K562 (cell line): ENCODE measurements around the gene FSCN2. TPM values are rescaled to one million over a fixed set of nuclear protein-coding genes. Genes with fewer than 3 reads are reported as not detected.

ENCODE experiments used
- ATAC-seq: fragments of 200-7000 bp; cut with Tn5 transposase; 3 replicates; pipeline ENCODE4 v1.9.1; 2020; ENCODE audit warnings: moderate library complexity
- BruUV-seq: library from RNA; stranded (reverse); fragments of 400-500 nt; replicated peaks from 2 replicates; lab custom pipeline; 2021; lab: Mats Ljungman, UMichigan
- CTCF ChIA-PET: fragments of 300-600 bp; formaldehyde crosslinking; extraction: SDS; loops from one replicate; lab custom pipeline; 2021; ENCODE audit warnings: low intra/inter-chr PET ratio; lab: Yijun Ruan, JAX
- POLR2A ChIA-PET: fragments of 300-600, 350-650 bp; sonication (Branson Sonifier 250); formaldehyde crosslinking; extraction: SDS; loops from one replicate; lab custom pipeline; 2021; ENCODE audit warnings: antibody characterized with exemption, inconsistent platforms; lab: Yijun Ruan, JAX
- DNase-seq, 4 experiments: peaks; one replicate each; pipeline versions ENCODE4 v3.0.0 to v3.0.0-alpha.2; 2011 to 2018; ENCODE audit warnings: low spot score in 3 of 4, mixed read lengths in 3 of 4; ENCODE audit errors: extremely low read depth in 1 of 4
- FAIRE-seq: peaks from 2 replicates; lab custom pipeline; 2011; peaks lifted over from hg19 to GRCh38; lab: Jason Lieb, UNC
- H2AFZ ChIP-seq: 2 replicates; pipeline ENCODE4 v1.6.0; 2011; ENCODE audit warnings: low read depth, low read length, control low read depth, inconsistent platforms
- H3K27ac ChIP-seq: fragments of 200-600 bp; 3 replicates; pipeline ENCODE4 v1.8.0; 2011; ENCODE audit warnings: low read depth, mild to moderate bottlenecking, control low read depth, inconsistent platforms, low read length, moderate library complexity, mixed read lengths; ENCODE audit errors: extremely low read depth
- H3K27me3 ChIP-seq, 2 experiments: fragments of 300-600 bp in 1 of 2; 2 replicates in 1 of 2; 3 replicates in 1 of 2; pipeline versions ENCODE4 v1.6.0 to v1.8.0; 2011; ENCODE audit warnings: inconsistent platforms in 2 of 2, low read length in 2 of 2, mild to moderate bottlenecking in 1 of 2, mixed read lengths in 1 of 2, moderate library complexity in 1 of 2; ENCODE audit not compliant: control insufficient read depth in 2 of 2, insufficient read depth in 2 of 2
- H3K36me3 ChIP-seq: fragments of 300-600 bp; 3 replicates; pipeline ENCODE4 v1.8.0; 2011; ENCODE audit warnings: mild to moderate bottlenecking, low read length, inconsistent platforms; ENCODE audit not compliant: control insufficient read depth, insufficient read depth
- H3K4me1 ChIP-seq, 2 experiments: fragments of 200-600 bp in 1 of 2; replicated peaks in 1 of 2; 2 replicates in 1 of 2; 3 replicates in 1 of 2; pipeline versions ENCODE4 v1.5.1 to v1.8.0; 2011; ENCODE audit warnings: inconsistent platforms in 2 of 2, low read length in 2 of 2, mild to moderate bottlenecking in 1 of 2, mixed read lengths in 1 of 2, moderate library complexity in 1 of 2; ENCODE audit not compliant: control insufficient read depth in 2 of 2, insufficient read depth in 2 of 2
- H3K4me2 ChIP-seq: 2 replicates; pipeline ENCODE4 v1.6.1; 2011; ENCODE audit warnings: low read length, control low read depth, inconsistent platforms, mixed read lengths; ENCODE audit not compliant: insufficient read depth
- H3K4me3 ChIP-seq: fragments of 200-600 bp; sonication (generic), shearing (Covaris generic); 2 replicates; pipeline ENCODE4 v1.5.1; 2016; ENCODE audit warnings: control low read depth, inconsistent platforms
- H3K79me2 ChIP-seq: fragments of 200-600 bp; 3 replicates; pipeline ENCODE4 v1.8.0; 2011; ENCODE audit warnings: low read length, inconsistent platforms; ENCODE audit not compliant: control insufficient read depth, insufficient read depth
- H3K9ac ChIP-seq, 2 experiments: 2 replicates each; pipeline versions ENCODE4 v1.6.0 to v1.6.1; 2011; ENCODE audit warnings: low read depth in 2 of 2, low read length in 2 of 2, control low read depth in 1 of 2, inconsistent platforms in 1 of 2, mild to moderate bottlenecking in 1 of 2, mixed read lengths in 1 of 2; ENCODE audit not compliant: insufficient read depth in 1 of 2
- H3K9me1 ChIP-seq: one replicate; pipeline ENCODE4 v1.6.0; 2011; ENCODE audit warnings: inconsistent platforms, mild to moderate bottlenecking, low read length, moderate library complexity; ENCODE audit not compliant: control insufficient read depth, insufficient read depth
- H3K9me3 ChIP-seq: replicated peaks from 2 replicates; pipeline ENCODE4 v1.5.1; 2011; ENCODE audit warnings: low read depth, low read length, inconsistent platforms; ENCODE audit not compliant: control insufficient read depth, insufficient read depth
- H4K20me1 ChIP-seq: replicated peaks from 2 replicates; pipeline ENCODE4 v1.6.1; 2011; ENCODE audit warnings: low read length, inconsistent platforms, mixed read lengths; ENCODE audit not compliant: control insufficient read depth, insufficient read depth
- POLR2G ChIP-seq: fragments of 200-400 bp; formaldehyde crosslinking; IDR thresholded peaks from 2 replicates; pipeline ENCODE4 v1.6.1; 2017; ENCODE audit warnings: low read depth, mild to moderate bottlenecking, antibody characterized with exemption, low read length, moderate library complexity
- RBFOX2 ChIP-seq: fragments of 200-400 bp; formaldehyde crosslinking; IDR thresholded peaks from 2 replicates; pipeline ENCODE4 v1.6.1; 2017; ENCODE audit warnings: low read depth, mild to moderate bottlenecking, low read length, moderate library complexity
- WGBS: fragments of 100-300 bp; shearing (Covaris generic); methylation state at CpG from one replicate; pipeline ENCODE4 v1.1.6; 2016; ENCODE audit warnings: low coverage, mixed read lengths; ENCODE audit not compliant: insufficient coverage; ENCODE audit errors: missing lambda C conversion rate; 5-methylcytosine and 5-hydroxymethylcytosine counted together
- in situ Hi-C: fragments of 300-500 bp; cut with MboI; formaldehyde crosslinking; loops from 4 replicates; pipeline ENCODE4 v1.15.0; 2018; ENCODE audit warnings: inconsistent platforms, mixed read lengths
- intact Hi-C: fragments of 100-400 bp; cut with micrococcal nuclease; formaldehyde crosslinking; loops from 2 replicates; pipeline ENCODE4 v1.14.2; 2022
- polyA plus RNA-seq, 8 experiments: library from polyadenylated mRNA; depleted of rRNA in 4 of 8; stranded (reverse) in 5 of 8; unstranded in 3 of 8; fragments of >200 nt; fragmentation: Nextera tagmentation in 2 of 8; fragmentation: Illumina TruSeq in 1 of 8; extraction: Ambion mirVana in 2 of 8; extraction: Trizol in 1 of 8; gene quantifications; 2 replicates each; pipeline versions ENCODE4 v1.2.1 to v1.2.3, GENCODE V29; 2011 to 2014; ENCODE audit warnings: inconsistent platforms in 1 of 8, missing spikeins in 1 of 8
- total RNA-seq, 7 experiments: library from RNA; depleted of rRNA in 6 of 7; stranded (reverse); fragments of >200 nt in 6 of 7; fragmentation: Illumina TruSeq in 2 of 7; extraction: Trizol in 2 of 7; gene quantifications; 2 replicates each; pipeline versions ENCODE4 v1.2.1 to v1.2.3, GENCODE V29; 2011 to 2021; ENCODE audit warnings: low replicate concordance in 1 of 7
- TF ChIP-seq, protein P1 (sequence below): fragments of 200-400 bp; formaldehyde crosslinking; IDR thresholded peaks from 2 replicates; pipeline ENCODE4 v1.6.1; 2017; ENCODE audit warnings: mild to moderate bottlenecking, low read depth, low read length, moderate library complexity
- TF ChIP-seq, protein P2 (sequence below): sonication (generic); formaldehyde crosslinking; IDR thresholded peaks from 2 replicates; pipeline ENCODE4 v1.8.1; 2022; ENCODE audit warnings: missing genetic modification reagents
- TF ChIP-seq, protein P3 (sequence below): sonication (generic); formaldehyde crosslinking; IDR thresholded peaks from 2 replicates; pipeline ENCODE4 v1.8.0; 2023; ENCODE audit warnings: missing genetic modification reagents, mild to moderate bottlenecking, borderline replicate concordance

FSCN2 gene
- total and polyA plus RNA-seq, 9 of the 15 experiments (the other 6 are each of a cell fraction or from before 2014, with no cell fraction given) = 0.08 TPM; not detected in 8

DNA sequence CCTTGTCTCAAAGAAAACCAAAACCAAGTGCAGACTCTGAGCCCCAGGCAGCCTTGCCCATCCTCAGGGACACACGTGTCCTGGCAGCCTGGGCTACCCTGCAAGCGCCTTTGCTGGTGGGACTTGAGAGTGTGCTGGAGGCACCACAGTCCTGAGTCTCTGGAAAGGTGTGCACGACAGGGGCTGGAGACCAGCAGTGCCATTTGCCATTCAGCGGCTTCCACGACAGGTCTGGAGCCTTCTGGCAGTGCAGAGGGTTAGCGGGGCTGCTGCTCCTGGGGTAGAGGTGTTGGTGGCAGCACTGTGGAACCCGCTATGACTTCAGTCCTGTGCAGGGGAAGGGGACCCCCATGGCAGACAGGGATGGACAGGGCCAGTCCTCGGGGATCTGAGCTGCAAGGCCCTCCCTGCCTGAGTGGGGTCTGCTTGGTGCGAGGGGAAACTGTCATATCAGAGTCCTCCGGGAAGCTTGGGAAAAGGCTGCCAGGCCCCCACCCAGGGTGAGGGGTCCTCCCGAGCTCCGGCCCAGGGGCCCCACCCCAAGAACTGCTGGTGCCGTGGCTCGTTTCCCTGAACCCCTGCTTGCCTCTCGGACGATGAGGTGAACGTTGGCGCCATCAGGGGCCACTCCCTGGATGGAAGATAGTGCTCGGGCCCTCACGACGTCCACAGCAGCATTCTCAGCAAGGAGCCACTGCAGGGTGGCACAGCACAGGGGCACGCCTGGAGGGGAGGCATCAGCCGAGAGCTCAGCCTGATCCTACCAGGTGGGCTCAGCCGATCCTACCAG lies 17.2 kb downstream of the FSCN2 start:
- DNase-seq = no peak
- WGBS = 86% methylated on average over 24 of the region's 24 CpGs
- ATAC-seq = no peak
- no peaks in the 10 kb centered on the region for H3K9me3 ChIP-seq
- no peaks in the 10 kb centered on the region for H4K20me1 ChIP-seq
- no peak overlapping the region for H3K27ac ChIP-seq
- H3K4me3 ChIP-seq = no peak overlapping the region
- H3K9me1 ChIP-seq = no peaks in the 10 kb centered on the region
- no peak overlapping the region for H3K4me2 ChIP-seq
- no peak overlapping the region for H2AFZ ChIP-seq
- ChIA-PET POLR2A (interaction anchor here (1.9 kb wide), 1 partner anchor 12 kb away, joined by 6 read pairs; no protein-coding TSS in a partner anchor), CTCF (no interaction called here)
- intact Hi-C loops = no loop called here
- peaks cover 0 to 33% of the 10 kb centered on the region in 2 experiments; a peak in 3 of 5 replicates for H3K4me1 ChIP-seq
- peaks cover 83% of the 10 kb centered on the region for H3K36me3 ChIP-seq
- FAIRE-seq = no peak
- TF ChIP-seq POLR2G (peak; percentile 32; the same call in 1 of the 2 replicates), RBFOX2 (peak; percentile 36; the same call in 1 of the 2 replicates)
- TF ChIP-seq, protein P1, sequence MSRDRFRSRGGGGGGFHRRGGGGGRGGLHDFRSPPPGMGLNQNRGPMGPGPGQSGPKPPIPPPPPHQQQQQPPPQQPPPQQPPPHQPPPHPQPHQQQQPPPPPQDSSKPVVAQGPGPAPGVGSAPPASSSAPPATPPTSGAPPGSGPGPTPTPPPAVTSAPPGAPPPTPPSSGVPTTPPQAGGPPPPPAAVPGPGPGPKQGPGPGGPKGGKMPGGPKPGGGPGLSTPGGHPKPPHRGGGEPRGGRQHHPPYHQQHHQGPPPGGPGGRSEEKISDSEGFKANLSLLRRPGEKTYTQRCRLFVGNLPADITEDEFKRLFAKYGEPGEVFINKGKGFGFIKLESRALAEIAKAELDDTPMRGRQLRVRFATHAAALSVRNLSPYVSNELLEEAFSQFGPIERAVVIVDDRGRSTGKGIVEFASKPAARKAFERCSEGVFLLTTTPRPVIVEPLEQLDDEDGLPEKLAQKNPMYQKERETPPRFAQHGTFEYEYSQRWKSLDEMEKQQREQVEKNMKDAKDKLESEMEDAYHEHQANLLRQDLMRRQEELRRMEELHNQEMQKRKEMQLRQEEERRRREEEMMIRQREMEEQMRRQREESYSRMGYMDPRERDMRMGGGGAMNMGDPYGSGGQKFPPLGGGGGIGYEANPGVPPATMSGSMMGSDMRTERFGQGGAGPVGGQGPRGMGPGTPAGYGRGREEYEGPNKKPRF = no peak
- TF ChIP-seq, protein P2, sequence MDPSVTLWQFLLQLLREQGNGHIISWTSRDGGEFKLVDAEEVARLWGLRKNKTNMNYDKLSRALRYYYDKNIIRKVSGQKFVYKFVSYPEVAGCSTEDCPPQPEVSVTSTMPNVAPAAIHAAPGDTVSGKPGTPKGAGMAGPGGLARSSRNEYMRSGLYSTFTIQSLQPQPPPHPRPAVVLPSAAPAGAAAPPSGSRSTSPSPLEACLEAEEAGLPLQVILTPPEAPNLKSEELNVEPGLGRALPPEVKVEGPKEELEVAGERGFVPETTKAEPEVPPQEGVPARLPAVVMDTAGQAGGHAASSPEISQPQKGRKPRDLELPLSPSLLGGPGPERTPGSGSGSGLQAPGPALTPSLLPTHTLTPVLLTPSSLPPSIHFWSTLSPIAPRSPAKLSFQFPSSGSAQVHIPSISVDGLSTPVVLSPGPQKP = no peak
- TF ChIP-seq, protein P3, sequence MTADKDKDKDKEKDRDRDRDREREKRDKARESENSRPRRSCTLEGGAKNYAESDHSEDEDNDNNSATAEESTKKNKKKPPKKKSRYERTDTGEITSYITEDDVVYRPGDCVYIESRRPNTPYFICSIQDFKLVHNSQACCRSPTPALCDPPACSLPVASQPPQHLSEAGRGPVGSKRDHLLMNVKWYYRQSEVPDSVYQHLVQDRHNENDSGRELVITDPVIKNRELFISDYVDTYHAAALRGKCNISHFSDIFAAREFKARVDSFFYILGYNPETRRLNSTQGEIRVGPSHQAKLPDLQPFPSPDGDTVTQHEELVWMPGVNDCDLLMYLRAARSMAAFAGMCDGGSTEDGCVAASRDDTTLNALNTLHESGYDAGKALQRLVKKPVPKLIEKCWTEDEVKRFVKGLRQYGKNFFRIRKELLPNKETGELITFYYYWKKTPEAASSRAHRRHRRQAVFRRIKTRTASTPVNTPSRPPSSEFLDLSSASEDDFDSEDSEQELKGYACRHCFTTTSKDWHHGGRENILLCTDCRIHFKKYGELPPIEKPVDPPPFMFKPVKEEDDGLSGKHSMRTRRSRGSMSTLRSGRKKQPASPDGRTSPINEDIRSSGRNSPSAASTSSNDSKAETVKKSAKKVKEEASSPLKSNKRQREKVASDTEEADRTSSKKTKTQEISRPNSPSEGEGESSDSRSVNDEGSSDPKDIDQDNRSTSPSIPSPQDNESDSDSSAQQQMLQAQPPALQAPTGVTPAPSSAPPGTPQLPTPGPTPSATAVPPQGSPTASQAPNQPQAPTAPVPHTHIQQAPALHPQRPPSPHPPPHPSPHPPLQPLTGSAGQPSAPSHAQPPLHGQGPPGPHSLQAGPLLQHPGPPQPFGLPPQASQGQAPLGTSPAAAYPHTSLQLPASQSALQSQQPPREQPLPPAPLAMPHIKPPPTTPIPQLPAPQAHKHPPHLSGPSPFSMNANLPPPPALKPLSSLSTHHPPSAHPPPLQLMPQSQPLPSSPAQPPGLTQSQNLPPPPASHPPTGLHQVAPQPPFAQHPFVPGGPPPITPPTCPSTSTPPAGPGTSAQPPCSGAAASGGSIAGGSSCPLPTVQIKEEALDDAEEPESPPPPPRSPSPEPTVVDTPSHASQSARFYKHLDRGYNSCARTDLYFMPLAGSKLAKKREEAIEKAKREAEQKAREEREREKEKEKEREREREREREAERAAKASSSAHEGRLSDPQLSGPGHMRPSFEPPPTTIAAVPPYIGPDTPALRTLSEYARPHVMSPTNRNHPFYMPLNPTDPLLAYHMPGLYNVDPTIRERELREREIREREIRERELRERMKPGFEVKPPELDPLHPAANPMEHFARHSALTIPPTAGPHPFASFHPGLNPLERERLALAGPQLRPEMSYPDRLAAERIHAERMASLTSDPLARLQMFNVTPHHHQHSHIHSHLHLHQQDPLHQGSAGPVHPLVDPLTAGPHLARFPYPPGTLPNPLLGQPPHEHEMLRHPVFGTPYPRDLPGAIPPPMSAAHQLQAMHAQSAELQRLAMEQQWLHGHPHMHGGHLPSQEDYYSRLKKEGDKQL (CRISPR knock-in tag) = no peak
- TF ChIP-seq, all 486 proteins: peak for 2
- in situ Hi-C loops = no loop called here
- peak overlapping the region in 1 of 2 experiments; percentile 50; a peak in 1 of 4 replicates for H3K9ac ChIP-seq
- no TSS peak for BruUV-seq
- peaks cover 15% of the 10 kb centered on the region for H3K79me2 ChIP-seq
- no peaks in the 10 kb centered on the region for H3K27me3 ChIP-seq
